Parathyroid adenoma (tissue), 2 donors: ENCODE results near the gene ITPR2.

Source experiments
- H2AFZ ChIP-seq: fragments of 300-600 bp; sonication (generic); one replicate; pipeline ENCODE4 v1.7.0; 2017; ENCODE audit warnings: antibody characterized with exemption, mild to moderate bottlenecking
- H3K27ac ChIP-seq: fragments of 300-600 bp; sonication (generic); one replicate; pipeline ENCODE4 v1.7.0; 2017
- H3K27me3 ChIP-seq: fragments of 300-600 bp; sonication (generic); one replicate; pipeline ENCODE4 v1.7.0; 2017; ENCODE audit warnings: low read length; ENCODE audit not compliant: control insufficient read depth, insufficient read depth
- H3K36me3 ChIP-seq: fragments of 300-600 bp; sonication (generic); one replicate; pipeline ENCODE4 v1.7.0; 2017; ENCODE audit warnings: low read length; ENCODE audit not compliant: control insufficient read depth, insufficient read depth
- H3K4me1 ChIP-seq: fragments of 300-600 bp; sonication (generic); one replicate; pipeline ENCODE4 v1.7.0; 2017; ENCODE audit warnings: control low read depth
- H3K4me2 ChIP-seq: fragments of 300-600 bp; sonication (generic); one replicate; pipeline ENCODE4 v1.7.0; 2017; ENCODE audit warnings: low read length
- H3K4me3 ChIP-seq: fragments of 300-600 bp; sonication (generic); one replicate; pipeline ENCODE4 v1.7.0; 2017; ENCODE audit warnings: low read depth, low read length
- H3K79me2 ChIP-seq: fragments of 300-600 bp; sonication (generic); one replicate; pipeline ENCODE4 v1.7.0; 2017; ENCODE audit warnings: control low read depth
- H3K9ac ChIP-seq: fragments of 300-600 bp; sonication (generic); one replicate; pipeline ENCODE4 v1.7.0; 2017; ENCODE audit warnings: mild to moderate bottlenecking
- H3K9me3 ChIP-seq: fragments of 300-600 bp; sonication (generic); one replicate; pipeline ENCODE4 v1.7.0; 2017; ENCODE audit warnings: low read length; ENCODE audit not compliant: control insufficient read depth
- CTCF ChIP-seq: fragments of 300-600 bp; sonication (generic); IDR thresholded peaks from one replicate; pipeline ENCODE4 v1.7.0; 2017; ENCODE audit warnings: antibody characterized with exemption, mild to moderate bottlenecking
- donor health status: primary hyperparathyroidism.

Gene ITPR2

DNA sequence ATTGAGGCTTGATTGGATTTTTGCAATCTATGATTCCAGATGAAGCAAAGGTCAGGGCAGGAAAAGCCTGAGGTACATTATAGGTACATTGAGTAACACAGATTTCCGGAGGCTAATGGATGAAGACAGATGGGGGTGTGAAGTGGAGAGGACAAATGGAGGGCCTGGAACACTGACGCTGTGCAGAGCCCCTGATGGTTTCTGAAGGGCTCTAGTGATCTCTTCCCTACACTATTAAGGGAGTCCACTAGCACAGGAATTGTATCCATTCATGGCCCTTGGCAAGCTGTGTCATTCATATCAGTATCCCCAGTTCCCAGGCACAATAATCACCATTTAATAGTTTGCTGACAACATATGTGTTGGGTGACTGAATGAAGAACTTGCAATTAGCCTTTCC is 284.8 kb downstream of the ITPR2 start:
- no peak for TF ChIP-seq CTCF
- Histone ChIP-seq H3K4me3 (no peak overlapping the region), H3K27me3 (no peaks in the 10 kb centered on the region), H3K36me3 (no peaks in the 10 kb centered on the region), H3K27ac (no peak overlapping the region), H3K79me2 (no peaks in the 10 kb centered on the region), H2AFZ (no peak overlapping the region), H3K9me3 (no peaks in the 10 kb centered on the region), H3K4me2 (no peak overlapping the region), H3K4me1 (no peaks in the 10 kb centered on the region), H3K9ac (no peak overlapping the region)

DNA sequence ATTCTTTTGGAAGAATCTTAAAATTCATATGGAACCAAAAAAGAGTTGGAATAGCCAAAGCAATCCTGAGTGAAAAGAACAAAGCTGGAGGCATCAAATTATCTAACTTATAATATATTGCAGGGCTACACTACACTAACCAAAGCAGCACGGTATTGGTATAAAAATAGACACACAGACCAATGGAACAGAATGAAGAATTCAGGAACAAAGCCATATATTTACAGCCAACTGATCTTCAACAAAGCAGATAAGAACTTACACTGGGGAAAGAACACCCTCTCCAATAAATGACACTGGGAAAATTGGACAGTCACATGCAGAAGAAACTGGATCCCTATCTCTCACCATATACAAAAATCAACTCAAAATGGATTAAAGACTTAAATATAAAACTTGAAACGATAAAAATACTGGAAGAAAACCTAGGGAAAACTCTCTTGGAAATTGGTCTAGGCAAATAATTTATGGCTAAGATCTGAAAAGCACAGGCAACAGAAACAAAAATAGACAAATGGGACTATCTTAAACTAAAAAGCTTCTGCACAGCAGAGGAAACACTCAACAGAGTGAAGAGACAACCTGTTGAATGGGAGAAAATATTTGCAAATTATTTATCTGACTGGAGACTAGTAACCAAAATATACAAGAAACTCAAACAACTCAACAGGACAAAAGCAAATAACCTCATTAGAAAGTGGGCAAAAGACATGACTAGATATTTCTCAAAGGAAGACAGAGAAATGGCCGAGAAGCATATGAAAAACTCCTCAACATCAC is 286.3 kb downstream of the ITPR2 start:
- H2AFZ ChIP-seq, result no peak overlapping the region
- no peaks in the 10 kb centered on the region for H3K9me3 ChIP-seq
- TF ChIP-seq CTCF, result no peak
- H3K36me3 ChIP-seq, result no peaks in the 10 kb centered on the region
- H3K4me2 ChIP-seq, result no peak overlapping the region
- H3K9ac ChIP-seq, result no peak overlapping the region
- no peak overlapping the region for H3K4me3 ChIP-seq
- H3K27me3 ChIP-seq, result no peaks in the 10 kb centered on the region
- no peak overlapping the region for H3K27ac ChIP-seq
- no peaks in the 10 kb centered on the region for H3K4me1 ChIP-seq
- H3K79me2 ChIP-seq, result no peaks in the 10 kb centered on the region

DNA sequence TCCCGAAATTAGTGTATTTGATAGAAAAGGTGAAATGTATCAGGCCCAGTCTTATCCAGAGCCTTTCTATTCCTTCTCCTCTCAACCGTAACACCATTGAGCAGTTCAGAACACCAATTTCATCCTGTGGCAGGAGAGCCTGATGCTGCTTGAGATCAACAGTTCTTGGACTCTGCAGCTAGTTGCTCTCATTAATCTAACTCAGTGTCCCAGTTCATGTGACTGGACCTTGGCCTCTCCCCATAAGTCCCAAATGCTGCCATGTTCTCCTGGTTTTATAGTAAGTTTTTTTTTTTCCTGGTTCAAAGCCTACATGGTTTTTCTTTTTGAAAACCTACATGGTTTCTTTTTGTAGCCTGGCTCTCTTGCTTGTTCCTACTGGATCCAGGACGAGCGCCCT is 293.9 kb downstream of the ITPR2 start:
- Histone ChIP-seq H3K9me3 (no peaks in the 10 kb centered on the region), H3K4me3 (no peak overlapping the region), H3K9ac (no peak overlapping the region), H3K79me2 (no peaks in the 10 kb centered on the region), H3K27ac (no peak overlapping the region), H3K36me3 (no peaks in the 10 kb centered on the region), H3K4me1 (no peaks in the 10 kb centered on the region), H3K4me2 (no peak overlapping the region), H2AFZ (no peak overlapping the region), H3K27me3 (no peaks in the 10 kb centered on the region)
- TF ChIP-seq CTCF, result no peak

DNA sequence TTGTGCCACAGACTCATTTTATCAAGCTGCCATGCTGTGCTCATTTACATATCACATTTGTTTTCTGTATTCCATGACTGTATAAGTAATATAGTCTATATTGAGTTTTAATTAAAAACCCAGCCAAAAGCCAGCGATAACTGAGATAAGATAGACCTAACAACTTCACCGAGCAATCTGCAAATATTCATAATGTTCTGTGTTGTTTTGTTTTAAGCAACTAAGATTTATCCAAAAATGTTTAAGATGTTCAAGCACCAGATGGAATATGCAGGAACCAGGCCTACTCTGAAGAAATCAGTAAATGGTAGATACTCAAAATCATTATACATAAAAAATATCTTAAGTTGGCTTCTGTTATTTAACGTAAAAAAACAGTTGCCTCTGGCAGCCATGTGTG is 295.3 kb downstream of the ITPR2 start:
- no peaks in the 10 kb centered on the region for H3K36me3 ChIP-seq
- no peak overlapping the region for H3K4me3 ChIP-seq
- no peaks in the 10 kb centered on the region for H3K27me3 ChIP-seq
- no peak overlapping the region for H3K4me2 ChIP-seq
- H3K9ac ChIP-seq, result no peak overlapping the region
- no peak for TF ChIP-seq CTCF
- no peaks in the 10 kb centered on the region for H3K79me2 ChIP-seq
- H3K4me1 ChIP-seq, result peaks cover 7% of the 10 kb centered on the region
- no peaks in the 10 kb centered on the region for H3K9me3 ChIP-seq
- H2AFZ ChIP-seq, result no peak overlapping the region
- no peak overlapping the region for H3K27ac ChIP-seq

GRCh38 chr12:26537126-26537525 is 295.9 kb downstream of the ITPR2 start:
- no peak for TF ChIP-seq CTCF
- H3K79me2 ChIP-seq, result no peaks in the 10 kb centered on the region

More at GRCh38 chr12:26537126-26537525, 295.9 kb downstream of the ITPR2 start:
- Histone ChIP-seq H3K9me3 (no peaks in the 10 kb centered on the region), H3K27me3 (no peaks in the 10 kb centered on the region), H3K4me1 (peaks cover 7% of the 10 kb centered on the region), H3K36me3 (no peaks in the 10 kb centered on the region), H3K27ac (no peak overlapping the region), H3K4me2 (no peak overlapping the region), H3K9ac (no peak overlapping the region), H3K4me3 (no peak overlapping the region), H2AFZ (no peak overlapping the region)
